Activated T-cell treated with anti-CD3 and anti-CD28 coated beads for 4 hours (primary cell): Measurements from ENCODE around the gene STAT2.
A peak's percentile ranks its signal among the peaks of the same experiment; 100 is the strongest.
"Not testable (repeated sequence)": the region's sequence is repeated elsewhere in the genome, so short reads cannot be mapped to it uniquely, and the experiment has no call there.

Experiments used
- DNase-seq: peaks from one replicate; pipeline ENCODE4 v3.0.0-alpha.2; 2020

Gene STAT2

DNA sequence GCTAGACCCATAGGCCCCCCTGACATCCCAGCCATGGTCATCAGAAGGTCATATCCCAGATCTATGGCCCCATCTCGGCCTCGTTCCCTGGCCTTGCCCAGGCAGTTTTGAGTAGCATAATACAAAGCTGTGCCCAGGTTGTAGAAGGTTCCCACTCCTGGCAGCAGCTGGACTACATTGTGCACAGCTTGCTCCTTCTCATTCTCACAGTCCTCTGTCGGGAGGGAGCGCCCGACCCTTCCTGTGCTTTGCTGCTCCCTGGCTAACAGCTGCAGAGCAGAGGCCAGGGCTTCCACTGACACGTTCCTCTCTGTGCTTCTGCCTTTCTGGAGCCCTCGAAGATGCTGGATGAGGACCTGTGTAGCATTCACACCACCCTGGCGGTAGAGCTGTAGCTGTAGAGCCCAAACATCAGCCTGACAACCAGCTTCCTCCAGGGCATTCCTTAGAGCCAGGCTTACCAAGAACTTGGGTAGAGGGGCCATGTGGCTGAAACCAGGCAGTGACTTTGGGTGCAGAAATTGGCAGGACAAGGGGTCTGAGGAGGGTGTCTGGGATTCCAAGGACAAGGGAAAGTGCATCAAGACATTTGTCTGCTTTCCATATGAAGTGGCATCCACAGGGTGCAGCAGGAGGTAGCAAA is 1.7 kb upstream of the STAT2 start:
- DNase-seq, result no peak

DNA sequence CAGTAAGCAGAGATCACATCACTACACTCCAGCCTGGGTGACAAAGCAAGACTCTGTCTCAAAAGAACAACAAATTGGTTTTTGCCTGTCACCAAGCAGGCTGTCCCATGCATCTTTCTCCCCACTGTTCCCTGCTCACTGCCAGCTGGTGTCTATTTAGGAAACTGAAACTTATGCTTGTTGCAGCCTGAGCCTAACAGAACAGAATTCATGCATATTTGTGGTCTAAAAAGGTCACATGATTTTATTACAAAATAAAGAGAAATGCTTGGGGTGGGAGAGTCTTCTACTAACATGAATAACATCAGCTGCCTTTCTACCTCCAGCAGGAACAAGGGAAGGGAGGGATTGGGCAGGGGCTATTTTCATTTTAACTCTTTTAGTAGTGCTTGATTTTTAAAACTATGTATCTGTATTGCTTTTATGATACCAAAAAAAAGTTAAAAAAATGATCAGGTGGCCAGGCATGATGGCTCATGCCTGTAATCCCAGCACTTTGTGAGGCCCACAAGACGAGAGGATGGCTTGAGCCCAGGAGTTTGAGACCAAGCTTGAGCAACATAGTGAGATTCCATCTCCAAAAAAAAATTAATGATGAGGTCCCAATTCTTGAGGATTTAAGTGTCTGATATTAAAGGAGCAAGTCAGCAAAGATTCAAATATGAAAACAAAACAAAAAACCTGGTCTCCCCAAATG is 923 bp downstream of the STAT2 start:
- no peak for DNase-seq

DNA sequence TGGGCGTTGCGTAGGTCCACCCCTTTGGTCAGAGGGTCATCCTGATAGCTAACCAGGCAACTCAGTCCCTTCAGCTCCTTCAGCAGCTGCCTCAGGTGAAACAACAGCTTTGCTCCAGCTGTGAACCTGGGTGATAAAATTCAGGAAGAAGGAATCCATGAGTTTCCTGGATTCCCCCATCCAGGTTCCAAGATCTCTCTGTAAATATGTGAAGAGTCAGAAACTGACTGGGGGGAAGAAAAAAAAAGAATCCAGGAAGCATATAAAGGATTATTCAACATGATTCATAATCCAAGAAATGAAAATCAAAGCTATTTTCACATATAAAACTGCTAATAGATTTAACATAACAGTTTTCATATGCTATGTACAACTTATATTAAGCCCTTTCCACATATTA is 8.6 kb downstream of the STAT2 start:
- no peak for DNase-seq

DNA sequence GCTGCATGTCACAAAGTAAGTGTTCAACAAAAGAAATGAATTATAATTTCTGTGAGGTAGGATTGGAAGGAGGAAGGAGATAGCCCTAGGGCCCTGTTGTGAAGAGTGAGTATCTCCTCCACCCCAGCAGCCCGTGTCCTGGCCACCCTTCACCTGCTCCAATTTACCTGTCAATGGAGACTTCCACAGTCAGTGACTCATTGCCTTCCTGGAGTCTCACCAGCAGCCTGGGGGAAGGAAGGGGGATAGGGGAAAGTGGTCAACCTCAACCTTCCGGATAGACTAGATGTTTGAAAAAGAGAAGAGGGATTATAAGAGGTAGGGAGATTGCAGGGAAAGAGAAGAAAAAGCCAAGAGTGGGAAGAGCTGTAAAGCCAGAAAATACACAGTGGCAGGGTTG is 9.2 kb downstream of the STAT2 start:
- DNase-seq, result no peak

DNA sequence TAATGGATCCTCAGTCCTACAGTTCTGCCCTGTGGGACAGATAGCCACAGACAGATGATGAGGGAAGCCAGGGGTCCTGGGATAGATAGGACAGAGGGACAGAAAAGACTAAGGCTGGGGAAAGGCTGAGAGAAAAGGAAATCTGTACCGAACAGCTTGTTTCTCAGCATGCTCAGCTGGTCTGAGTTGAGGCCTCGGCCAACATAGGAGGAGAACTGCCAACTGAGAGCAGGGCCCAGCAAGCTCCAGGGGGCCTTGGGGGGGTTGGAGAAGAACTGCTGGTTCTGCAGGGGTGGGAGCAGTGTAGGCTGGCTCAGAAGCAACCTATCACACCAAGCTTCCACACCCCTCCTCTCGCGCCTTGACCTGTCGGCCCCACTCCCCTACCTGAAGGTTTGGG is 11.1 kb downstream of the STAT2 start:
- no peak for DNase-seq

DNA sequence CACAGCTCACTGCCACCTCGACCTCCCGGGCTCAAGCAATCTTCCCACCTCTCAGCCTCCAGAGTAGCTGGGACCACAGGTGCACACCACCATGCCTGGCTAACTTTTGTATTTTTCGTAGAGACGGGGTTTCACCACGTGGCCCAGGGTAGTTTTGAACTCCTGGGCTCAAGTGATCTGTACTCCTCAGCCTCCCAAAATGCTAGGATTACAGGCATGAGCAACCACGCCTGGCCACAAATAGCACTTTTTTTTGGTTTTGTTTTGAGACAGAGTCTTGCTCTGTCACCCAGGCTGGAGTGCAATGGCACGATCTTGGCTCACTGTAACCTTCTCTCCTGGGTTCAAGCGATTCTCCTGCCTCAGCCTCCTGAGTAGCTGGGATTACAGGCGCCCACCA is 12.7 kb downstream of the STAT2 start:
- not testable (repeated sequence) for DNase-seq

DNA sequence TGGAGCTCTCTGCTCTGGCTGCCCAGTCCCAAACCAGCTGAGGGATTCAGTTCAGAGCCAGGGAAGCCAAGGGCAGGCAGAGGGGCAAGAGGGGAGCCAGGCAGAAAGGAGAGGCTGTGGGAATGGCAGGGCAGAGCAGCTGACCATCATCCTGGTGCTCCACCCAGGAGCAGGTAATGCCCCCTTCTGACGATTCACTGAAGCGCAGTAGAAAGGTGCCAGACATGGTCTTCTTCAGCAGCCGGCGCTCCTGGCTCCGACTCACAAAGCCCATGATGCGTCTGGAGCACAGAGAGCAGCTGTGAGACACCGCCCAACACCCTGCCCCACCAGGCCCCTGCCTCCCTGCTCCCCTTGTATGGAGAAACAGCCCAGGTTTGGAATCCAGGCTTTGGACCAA is 13.2 kb downstream of the STAT2 start:
- DNase-seq, result no peak

DNA sequence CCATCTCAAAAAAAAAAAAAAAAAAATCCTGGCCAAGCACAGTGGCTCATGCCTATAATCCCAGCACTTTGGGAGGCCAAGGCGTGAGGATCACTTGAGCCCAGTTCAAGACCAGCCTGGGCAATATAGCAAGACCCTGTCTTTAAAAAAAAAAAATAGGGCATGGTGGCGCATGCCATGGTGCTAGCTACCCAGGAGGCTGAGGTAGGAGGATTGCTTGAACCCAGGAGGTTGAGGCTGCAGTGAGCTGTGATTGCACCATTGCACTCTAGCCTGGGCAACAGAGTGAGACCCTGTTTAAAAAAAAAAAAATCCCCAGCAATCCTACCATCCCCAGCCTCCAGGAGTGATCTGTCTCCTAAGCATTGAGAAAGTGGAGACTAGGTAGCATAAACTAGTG is 17.6 kb downstream of the STAT2 start:
- DNase-seq, result not testable (repeated sequence)

DNA sequence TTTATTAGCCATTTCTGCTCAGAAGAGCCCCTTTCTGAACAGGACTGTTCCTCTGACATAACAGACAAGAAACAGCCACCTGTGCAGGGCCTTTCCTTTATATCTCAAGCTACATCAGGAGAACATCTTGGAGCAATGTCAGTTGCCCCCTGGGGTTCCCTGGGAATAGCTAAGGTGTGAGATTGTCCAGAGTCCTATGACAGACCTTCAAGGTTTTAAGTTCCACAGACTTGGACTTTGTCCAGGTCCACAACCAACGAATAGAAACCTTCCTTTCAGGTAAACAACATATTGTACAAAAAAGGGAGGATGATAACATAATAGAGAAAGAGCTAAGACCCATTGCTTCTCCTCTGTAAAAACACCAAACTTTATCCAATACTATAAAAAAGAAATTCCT is 18.3 kb downstream of the STAT2 start:
- DNase-seq, result no peak

DNA sequence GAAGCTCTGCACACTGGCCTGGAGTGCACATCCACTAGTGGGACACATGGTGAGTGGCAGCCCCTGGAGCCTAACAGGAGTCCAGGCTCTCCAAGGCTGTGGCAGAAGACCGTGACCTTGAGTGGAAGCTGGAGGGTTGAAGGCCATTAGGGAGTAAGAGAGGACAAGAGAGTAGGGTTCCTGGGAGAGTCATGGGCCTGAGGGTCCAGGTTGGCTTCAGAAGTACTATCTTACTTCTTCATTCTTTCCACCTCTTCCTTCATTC is 20.8 kb downstream of the STAT2 start:
- DNase-seq, result no peak

DNA sequence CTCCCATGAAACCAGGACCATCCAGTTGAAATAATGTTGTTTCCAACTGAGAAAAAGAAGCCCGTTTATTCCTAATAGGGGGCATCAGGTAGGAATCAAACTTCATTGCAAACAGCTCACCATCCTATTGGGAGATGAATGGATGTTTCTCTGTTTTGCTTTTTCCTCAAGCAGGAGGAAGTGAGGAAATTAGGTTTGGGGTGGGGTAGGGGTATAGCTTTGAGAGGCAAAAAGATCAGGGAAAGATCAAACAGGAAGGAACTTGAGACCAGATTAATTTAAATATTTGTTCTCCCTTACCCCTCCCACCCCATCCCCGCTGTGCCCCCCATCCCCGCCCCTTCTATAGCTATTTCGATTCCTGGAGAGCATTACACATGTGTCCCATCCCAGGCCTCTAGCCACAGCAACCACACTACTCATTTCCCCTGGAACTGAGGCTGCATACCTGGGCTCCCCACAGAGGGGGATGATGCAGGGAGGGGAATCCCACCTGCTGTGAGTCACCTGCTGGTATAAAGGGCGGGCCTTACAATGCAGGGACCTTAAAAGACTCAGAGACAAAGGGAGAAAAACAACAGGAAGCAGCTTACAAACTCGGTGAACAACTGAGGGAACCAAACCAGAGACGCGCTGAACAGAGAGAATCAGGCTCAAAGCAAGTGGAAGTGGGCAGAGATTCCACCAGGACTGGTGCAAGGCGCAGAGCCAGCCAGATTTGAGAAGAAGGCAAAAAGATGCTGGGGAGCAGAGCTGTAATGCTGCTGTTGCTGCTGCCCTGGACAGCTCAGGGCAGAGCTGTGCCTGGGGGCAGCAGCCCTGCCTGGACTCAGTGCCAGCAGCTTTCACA is 21.4 kb downstream of the STAT2 start, which contains the start of gene IL23A:
TSS of gene IL23A (plus strand) at position 577 of the 850 bp plus-strand sequence. CDS start at position 738, 161 bp downstream.
- DNase-seq, result peak; percentile 80

DNA sequence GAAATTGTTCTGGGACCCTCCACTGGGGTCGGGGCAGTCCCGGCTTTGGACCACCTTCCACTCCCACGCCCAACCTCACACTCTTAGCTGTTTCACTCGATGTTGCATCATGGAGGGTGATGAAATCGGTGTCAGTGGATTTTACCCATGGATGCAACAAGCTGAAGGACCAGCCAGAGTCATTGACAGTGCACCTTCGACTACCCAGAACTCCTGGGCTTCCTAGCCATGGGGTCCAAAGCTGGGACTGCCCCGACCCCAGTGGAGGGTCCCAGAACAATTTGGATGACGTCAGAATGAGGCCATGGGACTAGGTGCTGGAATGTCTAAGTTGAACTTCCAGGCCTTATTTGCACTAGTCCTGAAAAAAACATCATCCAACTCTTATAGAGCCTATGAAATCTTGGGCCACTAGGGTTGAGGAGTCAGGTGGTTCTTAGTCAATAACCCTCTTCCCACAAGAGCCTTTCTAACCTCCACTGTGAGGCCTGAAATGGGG is 22.1 kb downstream of the STAT2 start:
- no peak for DNase-seq

DNA sequence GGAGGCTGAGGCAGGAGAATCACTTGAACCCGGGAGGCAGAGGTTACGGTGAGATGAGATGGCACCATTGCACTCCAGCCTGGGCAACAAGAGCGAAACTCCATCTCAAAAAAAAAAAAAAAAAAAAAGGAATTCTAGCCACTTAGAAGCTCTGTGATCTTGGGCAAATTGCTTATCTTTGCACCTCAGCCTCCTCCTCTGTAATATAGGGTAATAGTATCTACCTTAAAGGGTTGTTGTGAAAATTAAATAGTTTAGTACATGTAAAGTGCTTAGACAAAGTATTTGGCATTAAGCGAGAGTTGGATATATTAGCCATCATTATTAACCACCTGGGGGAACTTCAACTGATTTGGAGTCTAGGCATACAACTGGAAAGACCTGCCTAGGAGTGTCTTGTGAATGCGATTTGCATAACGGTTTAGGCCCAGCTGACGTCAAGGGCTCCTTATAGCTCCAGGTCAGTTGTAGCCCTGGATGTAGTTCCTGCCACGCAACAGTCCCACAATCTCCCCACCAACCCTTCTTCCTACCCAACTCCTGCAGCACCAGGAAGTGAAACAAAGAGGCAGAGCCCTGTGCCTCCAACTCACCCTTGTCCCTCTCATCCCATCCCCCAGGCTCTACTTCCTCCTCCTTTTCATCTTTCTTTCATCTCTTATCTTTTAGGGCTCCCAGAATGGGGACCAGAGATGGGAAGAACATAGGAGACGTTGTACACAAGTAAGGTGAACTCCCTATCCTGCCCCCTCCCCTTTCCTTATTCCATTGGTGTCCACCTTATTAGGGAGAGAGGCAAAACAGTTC is 23.3 kb downstream of the STAT2 start:
- no peak for DNase-seq

DNA sequence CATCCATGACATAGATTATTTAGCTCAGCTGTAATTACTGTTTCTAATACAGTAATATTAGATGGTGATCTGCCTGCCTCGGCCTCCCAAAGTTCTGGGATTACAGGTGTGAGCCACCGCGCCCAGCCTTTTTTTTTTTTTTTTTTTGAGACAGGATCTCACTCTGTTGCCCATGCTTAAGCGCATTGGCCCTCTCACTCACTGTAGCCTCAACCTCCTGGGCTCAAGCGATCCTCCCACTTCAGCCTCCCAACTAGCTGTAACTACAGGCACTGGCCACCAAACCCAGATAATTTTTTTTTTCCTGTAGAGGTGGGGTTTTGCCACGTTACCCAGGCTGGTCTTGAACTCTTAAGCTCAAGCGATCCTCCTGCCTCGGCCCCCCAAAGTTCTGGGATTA is 24.4 kb downstream of the STAT2 start:
- not testable (repeated sequence) for DNase-seq

DNA sequence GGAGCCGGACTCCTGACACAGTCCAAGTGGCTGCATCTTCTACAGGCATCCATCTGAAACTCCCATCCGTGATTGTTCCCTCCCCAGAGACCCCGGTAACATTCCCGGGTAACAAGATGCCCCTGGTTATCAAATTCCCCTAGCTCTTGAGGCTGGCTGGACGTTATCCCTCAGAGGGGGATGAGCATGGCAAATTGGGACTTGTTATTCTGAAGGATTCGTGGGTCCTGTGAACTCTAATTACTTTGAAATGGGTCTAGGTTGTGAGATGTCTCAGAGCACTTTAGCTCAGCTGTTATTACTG is 25.5 kb downstream of the STAT2 start:
- DNase-seq, result no peak

DNA sequence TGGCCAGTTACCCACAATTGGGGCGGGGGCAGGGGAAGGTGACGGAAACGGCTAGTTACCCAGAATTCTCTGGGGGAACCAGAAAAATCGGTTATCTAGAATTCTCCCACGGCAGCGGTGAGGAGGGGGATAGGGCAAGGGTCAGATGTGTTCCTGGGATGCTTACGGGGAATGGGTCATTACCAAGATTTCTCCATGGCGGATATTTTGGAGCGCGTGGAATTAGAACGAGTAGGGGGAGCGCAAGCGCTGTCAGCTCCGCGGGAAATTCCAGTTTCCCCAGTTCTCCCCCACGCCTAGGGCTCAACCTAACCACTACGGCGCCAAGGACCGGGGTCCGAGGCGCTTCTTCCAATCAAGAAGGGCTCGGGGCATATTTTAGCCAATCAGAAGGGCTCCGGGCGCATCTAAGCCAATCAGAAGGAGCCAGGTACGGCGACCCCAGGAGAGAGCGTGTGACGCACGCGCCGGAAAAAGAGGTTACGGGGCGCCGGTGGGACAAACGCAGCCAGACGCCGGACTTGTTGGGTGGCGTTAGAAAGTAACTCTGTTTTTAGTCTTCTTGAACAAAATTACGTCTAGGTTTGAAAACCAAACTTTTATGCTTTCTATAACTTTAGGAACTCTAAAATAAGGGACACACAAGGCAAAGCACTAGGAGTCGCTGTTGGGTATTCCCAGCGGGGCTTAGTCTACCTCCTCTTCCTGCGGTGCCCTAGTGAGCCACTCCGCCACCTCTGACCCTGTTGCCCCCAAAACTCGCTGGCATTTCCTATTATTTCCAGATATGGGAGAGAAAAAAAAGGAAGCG is 26.0 kb downstream of the STAT2 start, which contains the start of gene PAN2:
TSS of gene PAN2 (minus strand) at position 322 of the 811 bp plus-strand sequence. CDS start 906 bp downstream, outside the sequence.
- peak; percentile 87 for DNase-seq

DNA sequence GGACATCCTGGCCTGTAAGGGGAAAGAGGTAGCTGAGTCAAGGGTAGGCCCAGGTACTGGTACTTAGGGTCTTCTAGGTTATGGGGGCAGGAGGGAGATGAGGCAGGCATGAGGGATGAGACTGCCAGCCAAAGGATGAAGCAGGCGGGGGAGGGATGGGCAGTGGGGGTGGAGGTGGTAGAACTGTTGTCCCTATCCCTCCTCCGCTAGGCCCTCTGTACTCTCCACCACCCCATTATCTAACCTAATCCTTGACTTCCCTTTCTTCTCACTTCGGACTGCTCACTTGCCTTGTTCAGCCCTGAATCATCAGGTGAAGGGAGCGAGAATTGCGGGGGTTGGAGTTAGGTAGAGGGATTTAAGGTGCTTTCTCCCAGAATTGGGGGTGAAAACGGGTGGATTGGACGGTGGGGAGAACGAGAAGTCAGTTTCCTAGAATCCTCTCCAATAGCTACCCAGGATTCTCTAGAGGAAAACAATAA is 26.7 kb downstream of the STAT2 start:
- DNase-seq, result no peak

DNA sequence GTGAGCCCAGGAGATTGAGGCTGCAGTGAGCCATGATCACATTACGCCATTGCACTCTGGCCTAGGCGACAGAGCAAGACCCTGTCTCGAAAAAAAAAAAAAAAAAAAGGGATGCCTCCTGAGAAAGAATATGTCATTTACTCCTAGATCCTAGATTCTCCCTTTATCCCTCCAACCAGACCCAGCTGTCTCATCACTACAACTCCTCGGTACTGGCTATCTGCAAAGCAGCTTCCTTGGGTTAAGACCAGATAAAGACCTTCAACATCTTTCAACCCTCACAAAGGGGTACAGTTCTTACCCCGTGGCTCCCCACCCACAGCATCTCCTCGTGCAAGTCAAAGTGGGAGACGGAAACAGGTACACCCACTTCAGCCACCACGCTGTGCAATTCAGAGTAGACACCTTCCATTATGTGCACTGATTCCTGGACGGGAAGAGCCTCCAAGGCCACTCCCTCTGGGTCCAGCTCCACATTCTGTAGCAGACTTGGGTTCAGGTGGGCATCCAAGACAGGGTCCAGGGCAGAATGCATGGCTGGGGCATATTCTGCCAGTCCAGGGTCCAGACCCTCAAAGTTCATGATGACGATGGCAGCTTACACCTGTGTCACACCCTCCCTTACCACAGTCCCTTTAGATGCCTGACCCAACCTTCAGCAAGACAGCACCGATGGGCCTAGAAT is 27.3 kb downstream of the STAT2 start:
- DNase-seq, result no peak

DNA sequence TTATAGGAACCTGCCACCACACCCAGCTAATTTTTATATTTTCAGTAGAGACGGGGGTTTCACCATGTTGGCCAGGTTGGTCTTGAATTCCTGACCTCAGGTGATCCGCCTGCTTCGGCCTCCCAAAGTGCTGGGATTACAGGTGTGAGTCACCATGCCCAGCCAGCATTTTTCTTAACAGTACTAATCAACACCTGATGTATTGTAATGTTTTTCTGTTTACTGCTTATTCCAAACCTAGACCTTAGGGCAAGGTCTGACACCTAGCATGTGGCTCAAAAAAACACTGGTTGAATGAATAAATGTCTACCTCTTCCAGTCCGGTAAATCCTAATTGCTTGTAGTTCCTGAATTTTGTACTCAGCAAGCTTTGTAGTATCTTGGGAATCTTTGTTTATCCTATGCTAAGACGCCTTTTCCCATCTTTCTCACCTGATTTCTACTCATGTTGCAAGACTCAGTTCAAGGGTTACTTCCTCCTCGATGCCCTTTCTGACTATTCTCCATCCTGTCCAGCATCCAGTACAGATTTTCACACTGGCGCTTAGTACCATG is 28.9 kb downstream of the STAT2 start:
- no peak for DNase-seq

DNA sequence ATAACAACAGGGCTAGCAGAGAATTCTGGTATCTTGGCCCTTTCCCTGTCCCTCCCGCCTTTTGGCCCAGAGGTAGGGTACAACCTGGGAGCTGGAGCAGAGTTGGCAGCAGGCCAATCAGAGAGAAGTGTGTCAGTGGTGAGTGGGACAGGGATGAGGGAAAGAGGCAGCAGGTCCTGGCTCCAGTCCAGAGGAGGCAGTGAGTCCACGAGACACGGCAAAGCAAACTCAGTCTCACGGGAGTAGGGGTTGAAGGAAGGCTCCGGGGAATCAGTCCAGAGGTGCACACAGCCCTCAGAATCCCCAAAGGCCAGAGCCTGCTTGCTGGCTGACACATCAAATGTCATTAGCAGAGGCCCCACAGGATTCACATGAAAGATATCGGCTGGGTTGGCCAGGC is 33.4 kb downstream of the STAT2 start:
- no peak for DNase-seq

DNA sequence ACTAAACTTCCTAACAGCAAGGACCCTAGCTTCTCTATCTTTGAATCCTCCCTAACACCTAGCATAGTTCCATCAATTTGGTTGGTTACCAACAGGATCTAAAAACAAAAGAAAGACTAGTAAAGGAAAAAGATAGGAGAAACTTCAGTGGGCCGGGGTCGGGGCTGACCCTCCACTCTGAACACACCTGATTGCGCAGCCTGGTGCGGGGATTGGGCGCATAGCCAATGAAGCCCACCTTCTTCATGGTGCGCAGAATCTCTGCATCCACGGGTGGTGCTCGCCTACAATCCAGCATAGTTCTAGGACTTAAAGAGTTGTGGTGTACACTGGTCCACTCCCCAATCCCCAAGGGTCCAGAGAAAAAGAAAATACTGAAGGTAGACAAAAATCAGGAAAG is 33.8 kb downstream of the STAT2 start:
- no peak for DNase-seq
